HL-60/S4 treated with retinoic acid at 250 ng/mL for 4 days and 3 days (cell line): Measurements from ENCODE around the gene RFT1.

Experiments
- in situ Hi-C: fragments of 300-500 bp; cut with MboI; formaldehyde crosslinking; loops from 2 replicates; pipeline ENCODE4 v1.7.0; 2022; ENCODE audit warnings: low sequenced_read_pairs

Gene RFT1

GRCh38 chr3:53129344-53129743, 891 bp downstream of the RFT1 start:
- in situ Hi-C loops: no loop called here

GRCh38 chr3:53126601-53127000, 3.6 kb downstream of the RFT1 start:
- in situ Hi-C loops: no loop called here

GRCh38 chr3:53123953-53124352, 6.3 kb downstream of the RFT1 start:
- in situ Hi-C loops: no loop called here

- in situ Hi-C loops: no loop called here
These were observed 6.7 kb downstream of the RFT1 start for GRCh38 chr3:53123510-53123909.

GRCh38 chr3:53122933-53123305, 7.3 kb downstream of the RFT1 start:
- in situ Hi-C loops: no loop called here

GRCh38 chr3:53122255-53122932, 7.8 kb downstream of the RFT1 start:
- in situ Hi-C loops: no loop called here

- in situ Hi-C loops: no loop called here
These were observed 9.9 kb downstream of the RFT1 start for GRCh38 chr3:53120336-53120735.

- in situ Hi-C loops: no loop called here
These were observed 13.3 kb downstream of the RFT1 start for GRCh38 chr3:53116956-53117355.

GRCh38 chr3:53114412-53115074, 15.7 kb downstream of the RFT1 start:
- in situ Hi-C loops: no loop called here

GRCh38 chr3:53114011-53114400, 16.2 kb downstream of the RFT1 start:
- in situ Hi-C loops: no loop called here

GRCh38 chr3:53113293-53114010, 16.8 kb downstream of the RFT1 start:
- in situ Hi-C loops: no loop called here

GRCh38 chr3:53111822-53112221, 18.4 kb downstream of the RFT1 start:
- in situ Hi-C loops: no loop called here

- in situ Hi-C loops: no loop called here
These were observed 20.1 kb downstream of the RFT1 start for GRCh38 chr3:53109891-53110771.

GRCh38 chr3:53109190-53109589, 21.0 kb downstream of the RFT1 start:
- in situ Hi-C loops: no loop called here

GRCh38 chr3:53104762-53105161, 25.5 kb downstream of the RFT1 start:
- in situ Hi-C loops: no loop called here

- in situ Hi-C loops: no loop called here
These were observed 26.6 kb downstream of the RFT1 start for GRCh38 chr3:53103397-53104296.

- in situ Hi-C loops: no loop called here
These were observed 27.6 kb downstream of the RFT1 start for GRCh38 chr3:53102601-53103147.

GRCh38 chr3:53101956-53102355, 28.3 kb downstream of the RFT1 start:
- in situ Hi-C loops: no loop called here

GRCh38 chr3:53100818-53101466, 29.3 kb downstream of the RFT1 start:
- in situ Hi-C loops: no loop called here
